Neuronal stem cell (in vitro differentiated cells): Measurements from ENCODE around the gene ELMO1.

Experiments
- DNase-seq: peaks from one replicate; pipeline ENCODE4 v3.0.0-alpha.2; 2013; ENCODE audit warnings: low spot score
- H2AFZ ChIP-seq: one replicate; pipeline ENCODE4 v1.6.1; 2013; ENCODE audit warnings: mild to moderate bottlenecking, low read length, inconsistent platforms
- H2AK5ac ChIP-seq: 2 replicates; pipeline ENCODE4 v1.6.1; 2013; ENCODE audit warnings: low read depth, mild to moderate bottlenecking, inconsistent platforms, low read length, moderate library complexity, mixed read lengths
- H2BK120ac ChIP-seq: 2 replicates; pipeline ENCODE4 v1.6.1; 2013; ENCODE audit warnings: low read depth, mild to moderate bottlenecking, inconsistent platforms, low read length, moderate library complexity, mixed read lengths
- H2BK12ac ChIP-seq: one replicate; pipeline ENCODE4 v1.6.1; 2013; ENCODE audit warnings: low read length, inconsistent platforms
- H2BK15ac ChIP-seq: 2 replicates; pipeline ENCODE4 v1.6.1; 2013; ENCODE audit warnings: mild to moderate bottlenecking, low read length, inconsistent platforms, mixed read lengths
- H2BK5ac ChIP-seq: one replicate; pipeline ENCODE4 v1.6.1; 2013; ENCODE audit warnings: inconsistent platforms, mild to moderate bottlenecking, low read length, moderate library complexity
- H3K14ac ChIP-seq: one replicate; pipeline ENCODE4 v1.6.1; 2013; ENCODE audit warnings: low read length, inconsistent platforms
- H3K18ac ChIP-seq: 2 replicates; pipeline ENCODE4 v1.6.1; 2013; ENCODE audit warnings: low read length, inconsistent platforms
- H3K23ac ChIP-seq: 2 replicates; pipeline ENCODE4 v1.6.1; 2013; ENCODE audit warnings: low read depth, mild to moderate bottlenecking, mixed read lengths, low read length, inconsistent platforms; ENCODE audit not compliant: poor library complexity
- H3K27ac ChIP-seq: replicated peaks from 3 replicates; pipeline ENCODE4 v1.5.1; 2013; ENCODE audit warnings: low read length, inconsistent platforms
- H3K27me3 ChIP-seq, 3 experiments: 2 replicates each; pipeline ENCODE4 v1.6.1; 2013; ENCODE audit warnings: low read length in 3 of 3, mild to moderate bottlenecking in 2 of 3, inconsistent platforms in 1 of 3, low read depth in 1 of 3, mixed read lengths in 1 of 3, moderate library complexity in 1 of 3; ENCODE audit not compliant: control insufficient read depth in 3 of 3, insufficient read depth in 3 of 3
- H3K36me3 ChIP-seq, 2 donors: replicated peaks in 1 of 2; 2 replicates each; pipeline ENCODE4 v1.6.1; 2013; ENCODE audit warnings: low read length in 2 of 2; ENCODE audit not compliant: control insufficient read depth in 2 of 2, insufficient read depth in 2 of 2
- H3K4ac ChIP-seq: 2 replicates; pipeline ENCODE4 v1.6.1; 2013; ENCODE audit warnings: inconsistent platforms, mild to moderate bottlenecking, low read length, moderate library complexity
- H3K4me1 ChIP-seq, 2 donors: 1 replicate in 1 of 2; 2 replicates in 1 of 2; pipeline ENCODE4 v1.6.1; 2013; ENCODE audit warnings: low read length in 2 of 2, low read depth in 1 of 2; ENCODE audit not compliant: control insufficient read depth in 2 of 2, insufficient read depth in 1 of 2
- H3K4me2 ChIP-seq: one replicate; pipeline ENCODE4 v1.6.1; 2013; ENCODE audit warnings: mild to moderate bottlenecking, low read length, inconsistent platforms; ENCODE audit not compliant: insufficient read depth, poor library complexity, severe bottlenecking
- H3K4me3 ChIP-seq, 2 donors: 2 replicates each; pipeline ENCODE4 v1.5.1; 2013; ENCODE audit warnings: low read length in 2 of 2, mild to moderate bottlenecking in 2 of 2, inconsistent platforms in 1 of 2, moderate library complexity in 1 of 2
- H3K79me1 ChIP-seq: one replicate; pipeline ENCODE4 v1.6.1; 2013; ENCODE audit warnings: low read depth, mild to moderate bottlenecking, inconsistent platforms, low read length, moderate library complexity
- H3K9ac ChIP-seq: one replicate; pipeline ENCODE4 v1.6.1; 2013; ENCODE audit warnings: mild to moderate bottlenecking, low read depth, low read length, inconsistent platforms; ENCODE audit not compliant: poor library complexity
- H3K9me3 ChIP-seq, 2 donors: replicated peaks in 1 of 2; 2 replicates each; pipeline versions ENCODE3 to v1.6.1; 2013; ENCODE audit warnings: low read length in 2 of 2, mild to moderate bottlenecking in 2 of 2, inconsistent platforms in 1 of 2, low read depth in 1 of 2, mixed read lengths in 1 of 2, moderate library complexity in 1 of 2; ENCODE audit not compliant: control insufficient read depth in 2 of 2, insufficient read depth in 1 of 2
- H4K8ac ChIP-seq: one replicate; pipeline ENCODE4 v1.6.1; 2013; ENCODE audit warnings: low read depth, mild to moderate bottlenecking, inconsistent platforms, low read length, moderate library complexity
- H4K91ac ChIP-seq: one replicate; pipeline ENCODE4 v1.6.1; 2013; ENCODE audit warnings: low read length, low read depth, mild to moderate bottlenecking, inconsistent platforms; ENCODE audit not compliant: poor library complexity
- WGBS, 2 donors: extraction: QIAGEN DNeasy Blood & Tissue Kit; methylation state at CpG; one replicate each; pipeline ENCODE4 v1.1.7; 2013; ENCODE audit warnings: missing lambda C conversion rate in 2 of 2, mixed read lengths in 1 of 2; ENCODE audit not compliant: insufficient read length in 2 of 2, insufficient replicate concordance in 1 of 2; ENCODE audit errors: extremely low coverage in 2 of 2; 5-methylcytosine and 5-hydroxymethylcytosine counted together

ELMO1 gene

GRCh38 chr7:37393476-37393875 is 55.2 kb downstream of the ELMO1 start:
- no CpG with 5 or more reads among the region's 1 CpG for WGBS, 2 donors
- Histone ChIP-seq H2AFZ (no peak overlapping the region), H2BK12ac (no peak overlapping the region), H2BK120ac (no peak overlapping the region), H4K8ac (no peak overlapping the region), H3K4me1 (peaks cover 8 to 15% of the 10 kb centered on the region in 2 donors), H2BK15ac (no peak overlapping the region), H3K4me2 (no peak overlapping the region), H3K18ac (no peak overlapping the region), H3K23ac (no peak overlapping the region), H3K4me3 (no peak overlapping the region), H3K27ac (no peak overlapping the region), H3K36me3 (no peaks in the 10 kb centered on the region), H2AK5ac (no peak overlapping the region), H3K9me3 (no peaks in the 10 kb centered on the region), H3K14ac (no peak overlapping the region), H3K27me3 (no peaks in the 10 kb centered on the region), H3K79me1 (no peaks in the 10 kb centered on the region), H3K9ac (no peak overlapping the region), H2BK5ac (no peak overlapping the region), H3K4ac (no peak overlapping the region), H4K91ac (no peak overlapping the region)
- DNase-seq = no peak

- Histone ChIP-seq H2BK5ac (no peak overlapping the region), H3K36me3 (no peaks in the 10 kb centered on the region), H3K23ac (no peak overlapping the region), H3K18ac (no peak overlapping the region), H2BK12ac (no peak overlapping the region), H3K14ac (no peak overlapping the region), H2AK5ac (no peak overlapping the region), H2BK15ac (no peak overlapping the region), H3K9ac (no peak overlapping the region), H3K4me3 (no peak overlapping the region), H4K91ac (no peak overlapping the region), H3K4me2 (no peak overlapping the region), H3K4ac (no peak overlapping the region), H3K27ac (no peak overlapping the region), H4K8ac (no peak overlapping the region), H3K4me1 (peaks cover 7 to 15% of the 10 kb centered on the region in 2 donors), H2BK120ac (no peak overlapping the region), H3K79me1 (no peaks in the 10 kb centered on the region), H2AFZ (no peak overlapping the region), H3K9me3 (no peaks in the 10 kb centered on the region), H3K27me3 (no peaks in the 10 kb centered on the region)
- no CpG with 5 or more reads among the region's 1 CpG for WGBS, 2 donors
- no peak for DNase-seq
Measured at GRCh38 chr7:37392673-37393017, 56.0 kb downstream of the ELMO1 start.

GRCh38 chr7:37391791-37392672 is 56.6 kb downstream of the ELMO1 start:
- no peak overlapping the region for H3K14ac ChIP-seq
- no peak overlapping the region for H3K4me2 ChIP-seq
- no peak overlapping the region for H4K8ac ChIP-seq
- H2AK5ac ChIP-seq = no peak overlapping the region
- H3K4me1 ChIP-seq = peaks cover 7 to 15% of the 10 kb centered on the region in 2 donors
- no CpG with 5 or more reads among the region's 10 CpGs for WGBS, 2 donors
- H2AFZ ChIP-seq = no peak overlapping the region
- H3K4me3 ChIP-seq = no peak overlapping the region
- H2BK12ac ChIP-seq = no peak overlapping the region
- H3K79me1 ChIP-seq = no peaks in the 10 kb centered on the region
- no peak overlapping the region for H3K18ac ChIP-seq
- H3K9me3 ChIP-seq = no peaks in the 10 kb centered on the region
- no peaks in the 10 kb centered on the region for H3K27me3 ChIP-seq
- no peak overlapping the region for H3K9ac ChIP-seq
- no peak overlapping the region for H3K27ac ChIP-seq
- no peak overlapping the region for H2BK120ac ChIP-seq
- H2BK15ac ChIP-seq = no peak overlapping the region
- no peak overlapping the region for H2BK5ac ChIP-seq
- DNase-seq = no peak
- H4K91ac ChIP-seq = no peak overlapping the region
- H3K36me3 ChIP-seq = no peaks in the 10 kb centered on the region
- H3K4ac ChIP-seq = no peak overlapping the region
- H3K23ac ChIP-seq = no peak overlapping the region

- no peak overlapping the region for H3K4ac ChIP-seq
- no peak overlapping the region for H3K14ac ChIP-seq
- no peak for DNase-seq
- H2BK5ac ChIP-seq = no peak overlapping the region
- no peak overlapping the region for H3K9ac ChIP-seq
- no peak overlapping the region for H4K8ac ChIP-seq
- no peak overlapping the region for H2BK120ac ChIP-seq
- H3K4me1 ChIP-seq = peaks cover 7 to 15% of the 10 kb centered on the region in 2 donors
- no peaks in the 10 kb centered on the region for H3K79me1 ChIP-seq
- no peak overlapping the region for H2BK15ac ChIP-seq
- no peak overlapping the region for H3K27ac ChIP-seq
- H3K9me3 ChIP-seq = no peaks in the 10 kb centered on the region
- no peak overlapping the region for H3K4me2 ChIP-seq
- no peak overlapping the region for H3K23ac ChIP-seq
- no peak overlapping the region for H2AK5ac ChIP-seq
- H3K18ac ChIP-seq = no peak overlapping the region
- H2AFZ ChIP-seq = no peak overlapping the region
- no CpG with 5 or more reads among the region's 8 CpGs for WGBS, 2 donors
- no peak overlapping the region for H2BK12ac ChIP-seq
- no peak overlapping the region for H3K4me3 ChIP-seq
- no peak overlapping the region for H4K91ac ChIP-seq
- H3K27me3 ChIP-seq = no peaks in the 10 kb centered on the region
- no peaks in the 10 kb centered on the region for H3K36me3 ChIP-seq
Measured at GRCh38 chr7:37390114-37390513, 58.5 kb downstream of the ELMO1 start.
